GM23248 (cell line): ENCODE data around the gene YPEL2. TPM values are rescaled to one million over a fixed set of nuclear protein-coding genes. Genes with fewer than 3 reads are reported as not detected.

Experiments used
- DNase-seq: peaks from one replicate; pipeline ENCODE4 v3.0.0-alpha.2; 2015
- H2AFZ ChIP-seq: fragments of 200-600 bp; sonication (generic); 2 replicates; pipeline ENCODE4 v1.6.1; 2016; ENCODE audit warnings: antibody characterized with exemption
- H3F3A ChIP-seq: fragments of 200-600 bp; sonication (generic); 2 replicates; pipeline ENCODE4 v1.6.1; 2016; ENCODE audit warnings: mild to moderate bottlenecking, antibody characterized with exemption, mixed run types; ENCODE audit not compliant: insufficient read depth
- H3K27ac ChIP-seq: fragments of 200-600 bp; sonication (generic); 2 replicates; pipeline ENCODE4 v1.5.1; 2016; ENCODE audit warnings: mild to moderate bottlenecking
- H3K27me3 ChIP-seq: fragments of 200-600 bp; sonication (generic); replicated peaks from 2 replicates; pipeline ENCODE4 v1.6.1; 2016; ENCODE audit warnings: mild to moderate bottlenecking; ENCODE audit not compliant: insufficient read depth
- H3K36me3 ChIP-seq: fragments of 200-600 bp; sonication (generic); 2 replicates; pipeline ENCODE4 v1.6.1; 2016; ENCODE audit warnings: low read depth, mild to moderate bottlenecking
- H3K4me1 ChIP-seq: fragments of 200-600 bp; sonication (generic); 2 replicates; pipeline ENCODE4 v1.6.1; 2016; ENCODE audit warnings: mild to moderate bottlenecking; ENCODE audit not compliant: insufficient read depth
- H3K4me2 ChIP-seq: fragments of 200-600 bp; sonication (generic); one replicate; pipeline ENCODE4 v1.6.1; 2016; ENCODE audit warnings: mild to moderate bottlenecking; ENCODE audit not compliant: unreplicated experiment
- H3K4me3 ChIP-seq: fragments of 200-600 bp; sonication (generic); 2 replicates; pipeline ENCODE4 v1.5.1; 2016; ENCODE audit warnings: mild to moderate bottlenecking
- H3K79me2 ChIP-seq: fragments of 200-600 bp; sonication (generic); 2 replicates; pipeline ENCODE4 v1.6.1; 2016; ENCODE audit warnings: mild to moderate bottlenecking; ENCODE audit not compliant: insufficient read depth
- H3K9ac ChIP-seq: fragments of 200-600 bp; sonication (generic); 2 replicates; pipeline ENCODE4 v1.6.1; 2016; ENCODE audit warnings: mild to moderate bottlenecking
- H3K9me2 ChIP-seq: fragments of 200-600 bp; sonication (generic); 2 replicates; pipeline ENCODE4 v1.6.1; 2016; ENCODE audit warnings: mixed run types, mild to moderate bottlenecking, moderate library complexity; ENCODE audit not compliant: insufficient read depth
- H3K9me3 ChIP-seq: fragments of 200-600 bp; sonication (generic); one replicate; pipeline ENCODE4 v1.6.1; 2017; ENCODE audit warnings: low read depth
- H4K20me1 ChIP-seq: fragments of 200-600 bp; sonication (generic); 2 replicates; pipeline ENCODE4 v1.6.0; 2016; ENCODE audit not compliant: insufficient read depth
- EZH2 ChIP-seq: fragments of 200-600 bp; sonication (generic); IDR thresholded peaks from 2 replicates; pipeline ENCODE4 v1.6.1; 2018; ENCODE audit warnings: antibody characterized with exemption, mild to moderate bottlenecking; ENCODE audit not compliant: insufficient read depth, poor library complexity, severe bottlenecking
- EZH2phosphoT487 ChIP-seq: fragments of 200-600 bp; sonication (generic); IDR thresholded peaks from 2 replicates; pipeline ENCODE4 v1.6.1; 2018; ENCODE audit warnings: antibody characterized with exemption, moderate library complexity, mild to moderate bottlenecking, low read depth; ENCODE audit not compliant: insufficient read depth
- WGBS, 2 experiments: methylation state at CpG; one replicate each; pipeline ENCODE4 v1.1.6; 2015 to 2017; ENCODE audit warnings: low lambda C conversion rate in 2 of 2, low coverage in 1 of 2; ENCODE audit errors: missing lambda C conversion rate in 2 of 2; 5-methylcytosine and 5-hydroxymethylcytosine counted together
- in situ Hi-C: fragments of 300-500 bp; cut with MboI; formaldehyde crosslinking; loops from 2 replicates; pipeline ENCODE4 v1.15.0; 2020
- polyA plus RNA-seq: library from polyadenylated mRNA; unstranded; fragments of >200 nt; fragmentation: Nextera tagmentation; extraction: Ambion mirVana; gene quantifications from 2 replicates; pipeline ENCODE4 v1.2.1, GENCODE V29; 2016
- total RNA-seq: library from RNA; depleted of rRNA; stranded (reverse); fragments of >200 nt; shearing (Covaris generic); gene quantifications from 2 replicates; pipeline ENCODE4 v1.2.3, GENCODE V29; 2014

YPEL2 gene
- total and polyA plus RNA-seq, 2 experiments from 2014 or later: 5.8 to 9.6 TPM

DNA sequence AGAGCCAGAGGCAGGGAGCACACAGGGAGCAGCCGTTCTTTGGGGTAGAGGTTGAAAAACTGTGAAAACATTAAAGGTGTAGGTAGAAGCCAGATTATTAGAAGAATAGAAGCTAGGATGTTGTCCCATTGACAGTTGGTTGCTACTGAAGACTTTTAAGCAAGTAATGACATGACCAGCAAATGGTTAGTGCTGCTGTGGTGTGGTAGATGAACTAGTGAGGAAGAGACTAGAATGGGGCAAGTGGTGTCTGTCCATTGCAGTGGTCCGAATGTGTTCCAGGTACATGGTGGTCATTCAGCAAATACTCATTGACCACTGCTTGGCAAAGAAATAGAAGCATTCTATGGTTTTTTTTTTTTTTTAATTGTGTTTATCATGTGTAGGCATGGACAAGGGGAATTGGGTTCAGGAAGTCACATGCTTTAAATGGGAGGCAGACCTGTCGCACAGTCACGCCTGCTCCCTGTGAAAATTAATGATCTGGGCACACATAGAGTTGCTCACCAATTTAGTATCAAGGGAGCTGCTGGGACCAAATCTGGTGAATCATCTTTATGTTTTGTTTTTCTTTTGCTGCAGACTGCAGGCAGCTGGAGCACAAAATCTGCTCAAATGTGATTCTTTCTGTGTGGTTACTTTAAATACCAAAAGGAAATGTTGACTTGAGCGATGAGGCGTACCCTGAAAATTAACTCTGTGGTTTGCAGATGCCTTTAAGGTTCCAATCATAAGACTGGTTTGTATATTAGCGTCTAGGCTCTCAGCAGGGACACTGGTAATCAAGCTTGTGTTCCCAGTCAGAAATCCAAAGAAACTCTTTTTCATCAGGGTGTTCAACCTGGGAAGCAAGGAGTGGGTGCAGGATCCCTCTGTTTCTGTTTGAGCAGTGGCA, 30.7 kb downstream of the YPEL2 start:
- peak; percentile 90 for DNase-seq
- WGBS, 2 experiments: 14 to 15% methylated on average over 7 of the region's 7 CpGs
- H3K4me1 ChIP-seq: peaks cover 54% of the 10 kb centered on the region
- peak overlapping the region; percentile 94 for H3K27ac ChIP-seq
- H3K4me2 ChIP-seq: peak overlapping the region; percentile 81
- H3K9me3 ChIP-seq: no peaks in the 10 kb centered on the region
- TF ChIP-seq EZH2 (no peak), EZH2phosphoT487 (0 out of 2 replicates have a peak, but pooled peaks have one; percentile 38)
- H3K9me2 ChIP-seq: no peaks in the 10 kb centered on the region
- H3K4me3 ChIP-seq: peak overlapping the region; percentile 48
- no peaks in the 10 kb centered on the region for H3K27me3 ChIP-seq
- peaks cover 45% of the 10 kb centered on the region for H3K79me2 ChIP-seq
- H3K9ac ChIP-seq: peak overlapping the region; percentile 68
- H3K36me3 ChIP-seq: no peaks in the 10 kb centered on the region
- H3F3A ChIP-seq: peaks cover 45% of the 10 kb centered on the region
- no peaks in the 10 kb centered on the region for H4K20me1 ChIP-seq
- H2AFZ ChIP-seq: no peak overlapping the region
- in situ Hi-C loops: no loop called here

DNA sequence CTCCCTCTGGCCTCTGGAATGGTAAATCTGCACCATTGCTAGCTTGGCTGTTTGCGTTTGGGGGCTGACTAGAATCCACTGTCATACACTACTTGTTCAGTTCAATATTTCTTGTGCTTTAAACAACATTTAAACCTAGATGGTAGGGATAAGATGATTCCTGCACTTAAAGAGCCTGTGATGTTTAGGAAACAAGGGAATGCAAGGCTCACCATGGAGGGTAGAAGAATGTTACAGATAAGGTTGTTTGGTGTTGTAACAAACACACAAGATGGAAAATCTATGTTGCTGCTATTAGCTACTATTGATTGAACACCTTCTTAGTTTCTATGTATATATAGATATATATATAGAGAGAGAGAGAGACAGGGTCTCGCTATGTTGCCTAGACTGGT, 31.4 kb downstream of the YPEL2 start:
- Histone ChIP-seq H3K79me2 (peaks cover 51% of the 10 kb centered on the region), H3K4me3 (peak overlapping the region; percentile 48), H3K27ac (peak overlapping the region; percentile 94), H3K27me3 (no peaks in the 10 kb centered on the region), H3K4me2 (peak overlapping the region; percentile 81), H3K9ac (peak overlapping the region; percentile 62), H3K36me3 (no peaks in the 10 kb centered on the region), H3F3A (peaks cover 39% of the 10 kb centered on the region), H4K20me1 (no peaks in the 10 kb centered on the region), H3K4me1 (peaks cover 54% of the 10 kb centered on the region), H3K9me3 (no peaks in the 10 kb centered on the region), H2AFZ (no peak overlapping the region), H3K9me2 (no peaks in the 10 kb centered on the region)
- 25 to 29% methylated on average over 2 of the region's 2 CpGs for WGBS, 2 experiments
- no peak for DNase-seq
- TF ChIP-seq EZH2phosphoT487 (no peak), EZH2 (no peak)
- in situ Hi-C loops: no loop called here

DNA sequence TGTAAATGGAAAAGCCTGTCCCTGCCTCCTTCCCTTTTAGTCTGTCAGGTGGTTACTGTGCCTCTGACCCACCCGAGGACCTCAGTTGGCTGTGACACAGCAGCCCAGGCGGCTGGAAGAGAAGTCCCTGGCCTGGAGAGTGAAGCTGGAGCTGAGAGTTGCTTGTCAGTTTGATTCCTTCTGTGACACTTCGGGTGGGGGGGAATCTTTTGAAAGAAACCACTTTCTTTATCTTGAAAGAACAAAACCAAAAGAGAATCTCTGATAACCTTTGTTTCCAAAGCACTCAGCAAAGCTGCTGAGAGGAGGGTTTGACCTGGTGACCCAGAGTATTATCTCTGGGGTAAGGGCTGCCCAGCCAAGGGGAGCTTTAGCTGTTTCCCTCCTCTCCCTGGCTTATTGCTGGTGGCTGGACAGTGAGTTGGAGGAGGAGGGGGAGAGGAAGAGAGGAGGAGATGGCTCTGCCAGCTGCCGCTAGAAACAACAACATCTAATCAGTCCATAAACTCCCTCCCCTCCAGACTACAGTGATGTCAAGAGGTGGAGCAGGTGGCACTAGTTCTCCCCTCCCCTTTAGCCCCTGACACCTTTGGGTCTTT, 34.0 kb downstream of the YPEL2 start:
- no peaks in the 10 kb centered on the region for H3K9me3 ChIP-seq
- no peaks in the 10 kb centered on the region for H3K36me3 ChIP-seq
- no peak overlapping the region for H3K4me3 ChIP-seq
- WGBS, 2 experiments: 50 to 58% methylated on average over 4 of the region's 4 CpGs
- in situ Hi-C loops: no loop called here
- H2AFZ ChIP-seq: no peak overlapping the region
- no peak overlapping the region for H3K9ac ChIP-seq
- no peaks in the 10 kb centered on the region for H3K27me3 ChIP-seq
- H3K4me1 ChIP-seq: peaks cover 59% of the 10 kb centered on the region
- H3K27ac ChIP-seq: no peak overlapping the region
- peaks cover 27% of the 10 kb centered on the region for H3F3A ChIP-seq
- H3K79me2 ChIP-seq: peaks cover 63% of the 10 kb centered on the region
- TF ChIP-seq EZH2phosphoT487 (no peak), EZH2 (no peak)
- no peak for DNase-seq
- H3K4me2 ChIP-seq: no peak overlapping the region
- no peaks in the 10 kb centered on the region for H3K9me2 ChIP-seq
- no peaks in the 10 kb centered on the region for H4K20me1 ChIP-seq

DNA sequence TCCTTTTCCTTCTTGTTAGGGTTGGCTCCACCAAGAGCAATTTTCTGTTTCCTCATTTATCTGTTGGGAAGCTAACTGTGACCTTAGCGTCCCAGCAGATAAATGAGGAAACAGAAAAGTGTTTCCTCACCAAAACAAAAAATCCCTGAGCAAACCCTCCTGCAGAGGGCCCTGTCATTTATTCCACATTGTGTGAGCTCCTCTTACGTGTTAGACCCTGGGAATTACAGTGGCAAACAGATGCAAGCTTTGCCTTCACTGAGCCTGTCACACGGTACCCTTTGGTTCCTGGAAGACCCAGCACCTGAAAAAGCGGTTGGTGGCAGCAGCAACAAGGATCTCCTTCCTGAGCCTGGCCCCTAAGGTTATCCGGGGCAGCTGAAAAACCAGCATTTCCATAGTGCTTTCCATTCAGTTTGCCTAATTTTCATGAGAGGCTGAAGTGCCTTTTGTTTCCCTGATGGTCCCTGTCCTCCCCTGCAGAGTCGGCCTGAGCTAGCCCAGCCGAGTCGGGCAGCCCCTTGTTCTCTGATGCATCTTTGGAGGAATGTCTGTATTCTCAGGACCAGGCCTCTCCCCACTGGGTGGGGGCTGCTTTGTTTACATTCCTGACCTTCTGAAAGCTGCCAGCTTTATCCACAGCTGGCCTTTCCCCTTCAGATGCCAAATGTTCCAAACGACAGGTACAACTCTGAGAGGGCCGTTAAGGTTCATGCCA, 34.7 kb downstream of the YPEL2 start:
- WGBS, 2 experiments: 54 to 58% methylated on average over 10 of the region's 10 CpGs
- no peaks in the 10 kb centered on the region for H3K9me2 ChIP-seq
- H3K9me3 ChIP-seq: no peaks in the 10 kb centered on the region
- H3K27me3 ChIP-seq: no peaks in the 10 kb centered on the region
- H4K20me1 ChIP-seq: no peaks in the 10 kb centered on the region
- no peak for TF ChIP-seq EZH2phosphoT487
- TF ChIP-seq EZH2: no peak
- H3K36me3 ChIP-seq: no peaks in the 10 kb centered on the region
- DNase-seq: no peak
- in situ Hi-C loops: no loop called here
- H3F3A ChIP-seq: peaks cover 22% of the 10 kb centered on the region
- peaks cover 66% of the 10 kb centered on the region for H3K79me2 ChIP-seq
- peaks cover 57% of the 10 kb centered on the region for H3K4me1 ChIP-seq
- H2AFZ ChIP-seq: no peak overlapping the region
- H3K4me3 ChIP-seq: no peak overlapping the region
- peak overlapping the region; percentile 13 for H3K4me2 ChIP-seq
- peak overlapping the region; percentile 27; the same call in 1 of the 2 replicates for H3K9ac ChIP-seq
- H3K27ac ChIP-seq: no peak overlapping the region
